Measurements from ENCODE around the gene CUTA. TPM values are rescaled to one million over a fixed set of nuclear protein-coding genes. Genes with fewer than 3 reads are reported as not detected.

The CUTA gene
- total and polyA plus RNA-seq, 2 of the 13 experiments (the other 11 are each of a cell fraction or from before 2014, with no cell fraction given), result 170 to 180 TPM

- TF ChIP-seq ZNF672 (CRISPR knock-in tag; IDR thresholded peaks at IDR 0.05), result no peak
- TF ChIP-seq ZNF777 (CRISPR knock-in tag; IDR thresholded peaks at IDR 0.05), result no peak; the same call in 1 of the 2 replicates
- no peak for TF ChIP-seq ZNF652 (CRISPR knock-in tag; IDR thresholded peaks at IDR 0.05; ENCODE audit: borderline replicate concordance, low read depth)
- TF ChIP-seq ZNF780A (CRISPR knock-in tag; IDR thresholded peaks at IDR 0.05), result no peak
- no peak for TF ChIP-seq GFI1 (CRISPR knock-in tag; IDR thresholded peaks at IDR 0.05; ENCODE audit: borderline replicate concordance)
- no peak for TF ChIP-seq TEF (CRISPR knock-in tag; IDR thresholded peaks at IDR 0.05)
- no peak for TF ChIP-seq CC2D1A (CRISPR knock-in tag; IDR thresholded peaks at IDR 0.05)
- TF ChIP-seq ZNF143 (CRISPR knock-in tag; IDR thresholded peaks at IDR 0.05), result no peak
- TF ChIP-seq, protein P1, sequence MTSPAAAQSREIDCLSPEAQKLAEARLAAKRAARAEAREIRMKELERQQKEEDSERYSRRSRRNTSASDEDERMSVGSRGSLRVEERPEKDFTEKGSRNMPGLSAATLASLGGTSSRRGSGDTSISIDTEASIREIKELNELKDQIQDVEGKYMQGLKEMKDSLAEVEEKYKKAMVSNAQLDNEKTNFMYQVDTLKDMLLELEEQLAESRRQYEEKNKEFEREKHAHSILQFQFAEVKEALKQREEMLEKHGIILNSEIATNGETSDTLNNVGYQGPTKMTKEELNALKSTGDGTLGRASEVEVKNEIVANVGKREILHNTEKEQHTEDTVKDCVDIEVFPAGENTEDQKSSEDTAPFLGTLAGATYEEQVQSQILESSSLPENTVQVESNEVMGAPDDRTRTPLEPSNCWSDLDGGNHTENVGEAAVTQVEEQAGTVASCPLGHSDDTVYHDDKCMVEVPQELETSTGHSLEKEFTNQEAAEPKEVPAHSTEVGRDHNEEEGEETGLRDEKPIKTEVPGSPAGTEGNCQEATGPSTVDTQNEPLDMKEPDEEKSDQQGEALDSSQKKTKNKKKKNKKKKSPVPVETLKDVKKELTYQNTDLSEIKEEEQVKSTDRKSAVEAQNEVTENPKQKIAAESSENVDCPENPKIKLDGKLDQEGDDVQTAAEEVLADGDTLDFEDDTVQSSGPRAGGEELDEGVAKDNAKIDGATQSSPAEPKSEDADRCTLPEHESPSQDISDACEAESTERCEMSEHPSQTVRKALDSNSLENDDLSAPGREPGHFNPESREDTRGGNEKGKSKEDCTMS (CRISPR knock-in tag; conservative IDR thresholded peaks at IDR 0.05), result no peak
- TF ChIP-seq EZH2 (conservative IDR thresholded peaks at IDR 0.05; ENCODE audit: low read depth, low read length), result no peak
- no peak for TF ChIP-seq ZNF263 (CRISPR knock-in tag; IDR thresholded peaks at IDR 0.05)
- TF ChIP-seq ZNF660 (CRISPR knock-in tag; IDR thresholded peaks at IDR 0.05; ENCODE audit: borderline replicate concordance, low read depth), result no peak
- no peak for TF ChIP-seq ZBTB44 (CRISPR knock-in tag; IDR thresholded peaks at IDR 0.05)
- TF ChIP-seq ZZZ3 (CRISPR knock-in tag; IDR thresholded peaks at IDR 0.05; ENCODE audit: borderline replicate concordance), result 0 out of 2 replicates have a peak, but pooled peaks have one; percentile 39
- TF ChIP-seq, protein P2, sequence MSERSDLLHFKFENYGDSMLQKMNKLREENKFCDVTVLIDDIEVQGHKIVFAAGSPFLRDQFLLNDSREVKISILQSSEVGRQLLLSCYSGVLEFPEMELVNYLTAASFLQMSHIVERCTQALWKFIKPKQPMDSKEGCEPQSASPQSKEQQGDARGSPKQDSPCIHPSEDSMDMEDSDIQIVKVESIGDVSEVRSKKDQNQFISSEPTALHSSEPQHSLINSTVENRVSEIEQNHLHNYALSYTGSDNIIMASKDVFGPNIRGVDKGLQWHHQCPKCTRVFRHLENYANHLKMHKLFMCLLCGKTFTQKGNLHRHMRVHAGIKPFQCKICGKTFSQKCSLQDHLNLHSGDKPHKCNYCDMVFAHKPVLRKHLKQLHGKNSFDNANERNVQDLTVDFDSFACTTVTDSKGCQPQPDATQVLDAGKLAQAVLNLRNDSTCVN (CRISPR knock-in tag; IDR thresholded peaks at IDR 0.05; ENCODE audit: borderline replicate concordance), result peak; percentile 74; the same call in 1 of the 2 replicates
- TF ChIP-seq ZNF296 (CRISPR knock-in tag; conservative IDR thresholded peaks at IDR 0.05), result no peak
- no peak for TF ChIP-seq ZNF34 (CRISPR knock-in tag; IDR thresholded peaks at IDR 0.05; ENCODE audit: borderline replicate concordance)
- 0 out of 2 replicates have a peak, but pooled peaks have one; percentile 68 for TF ChIP-seq DMAP1 (CRISPR knock-in tag; IDR thresholded peaks at IDR 0.05)
- peak; percentile 41; the same call in 1 of the 2 replicates for TF ChIP-seq ZC3H13 (CRISPR knock-in tag; IDR thresholded peaks at IDR 0.05)
- TF ChIP-seq, protein P3, sequence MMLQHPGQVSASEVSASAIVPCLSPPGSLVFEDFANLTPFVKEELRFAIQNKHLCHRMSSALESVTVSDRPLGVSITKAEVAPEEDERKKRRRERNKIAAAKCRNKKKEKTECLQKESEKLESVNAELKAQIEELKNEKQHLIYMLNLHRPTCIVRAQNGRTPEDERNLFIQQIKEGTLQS (CRISPR knock-in tag; IDR thresholded peaks at IDR 0.05), result 0 out of 2 replicates have a peak, but pooled peaks have one; percentile 18
- TF ChIP-seq HDAC2 (CRISPR knock-in tag; IDR thresholded peaks at IDR 0.05), result no peak; the same call in 1 of the 2 replicates
- TF ChIP-seq ZBTB7B (CRISPR knock-in tag; IDR thresholded peaks at IDR 0.05), result peak; percentile 67; the same call in 1 of the 2 replicates
- no peak for TF ChIP-seq CREBL2 (CRISPR knock-in tag; IDR thresholded peaks at IDR 0.05; ENCODE audit: borderline replicate concordance)
Measured at GRCh38 chr6:33425668-33426577, 8.0 kb upstream of the CUTA start (continued).

Data from HepG2 (cell line).